Stimulated activated CD8-positive, alpha-beta memory T cell treated with anti-CD3 and anti-CD28 coated beads, Interleukin-4, amount 100 ng/mL, for 1 hour (primary cell): Measurements from ENCODE around the gene SLC5A4.
"Not testable (repeated sequence)": the region's sequence is repeated elsewhere in the genome, so short reads cannot be mapped to it uniquely, and the experiment has no call there.

Experiments
- DNase-seq, 2 donors: peaks; one replicate each; pipeline ENCODE4 v3.0.0-alpha.2; 2020; ENCODE audit warnings: low read depth in 2 of 2, low spot score in 1 of 2

Gene SLC5A4

GRCh38 chr22:32202161-32202538, 53.0 kb downstream of the SLC5A4 start:
- DNase-seq = no peak

DNA sequence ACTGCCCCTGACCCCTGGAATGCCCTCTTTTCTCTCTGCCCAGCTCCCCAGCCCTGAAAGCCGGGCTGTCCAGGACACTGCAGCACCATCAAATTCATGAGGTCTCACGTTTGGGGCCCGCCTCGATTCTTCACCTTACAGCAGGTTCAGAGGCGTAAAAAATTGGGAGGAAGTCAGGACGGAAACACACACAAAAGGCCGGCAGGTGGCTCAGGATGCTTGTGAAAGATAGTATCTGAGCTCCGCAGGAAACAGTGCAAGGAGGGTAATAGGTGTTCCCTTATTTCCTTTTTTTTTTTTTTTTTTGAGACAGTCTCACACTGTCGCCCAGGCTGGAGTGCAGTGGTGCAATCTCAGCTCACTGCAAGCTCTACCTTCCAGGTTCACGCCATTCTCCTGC, 54.4 kb downstream of the SLC5A4 start:
- no peak for DNase-seq

DNA sequence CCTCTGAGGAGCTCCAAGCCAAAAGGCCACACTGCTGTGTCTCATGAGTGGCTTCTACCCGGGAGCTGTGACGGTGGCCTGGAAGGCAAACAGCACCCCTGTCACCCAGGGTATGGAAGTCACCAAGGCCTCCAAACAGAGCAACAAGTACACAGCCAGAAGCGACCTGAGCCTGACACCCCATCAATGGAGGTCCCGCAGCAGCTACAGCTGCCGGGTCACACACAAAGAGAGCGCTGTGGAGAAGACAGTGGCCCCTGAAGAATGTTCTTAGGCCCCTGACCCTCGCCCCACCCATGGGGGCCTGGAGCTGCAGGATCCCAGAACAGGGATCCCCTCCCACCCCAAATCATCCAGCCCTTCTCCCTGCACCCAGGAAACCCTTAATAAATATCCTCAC, 55.2 kb downstream of the SLC5A4 start:
- DNase-seq = no peak

DNA sequence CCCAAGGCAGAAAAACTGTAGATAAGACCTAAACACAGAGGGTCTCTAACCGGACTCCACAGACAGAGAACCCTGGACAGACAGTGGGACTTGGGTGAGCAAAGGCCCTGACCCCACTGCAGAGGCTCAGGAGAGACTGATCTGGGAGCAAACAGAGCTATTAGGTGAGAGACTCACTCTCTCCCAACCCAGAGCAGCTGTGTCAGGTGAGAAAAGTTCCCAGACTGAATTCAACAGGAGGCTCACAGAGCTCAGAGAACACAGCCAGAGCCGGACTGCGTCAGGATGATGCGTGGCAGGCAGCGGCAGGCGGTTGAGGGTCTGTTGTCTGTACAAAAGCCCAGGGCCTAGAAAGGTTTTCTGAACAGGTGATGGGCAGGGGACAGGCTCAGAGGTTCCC, 55.8 kb downstream of the SLC5A4 start:
- no peak for DNase-seq

DNA sequence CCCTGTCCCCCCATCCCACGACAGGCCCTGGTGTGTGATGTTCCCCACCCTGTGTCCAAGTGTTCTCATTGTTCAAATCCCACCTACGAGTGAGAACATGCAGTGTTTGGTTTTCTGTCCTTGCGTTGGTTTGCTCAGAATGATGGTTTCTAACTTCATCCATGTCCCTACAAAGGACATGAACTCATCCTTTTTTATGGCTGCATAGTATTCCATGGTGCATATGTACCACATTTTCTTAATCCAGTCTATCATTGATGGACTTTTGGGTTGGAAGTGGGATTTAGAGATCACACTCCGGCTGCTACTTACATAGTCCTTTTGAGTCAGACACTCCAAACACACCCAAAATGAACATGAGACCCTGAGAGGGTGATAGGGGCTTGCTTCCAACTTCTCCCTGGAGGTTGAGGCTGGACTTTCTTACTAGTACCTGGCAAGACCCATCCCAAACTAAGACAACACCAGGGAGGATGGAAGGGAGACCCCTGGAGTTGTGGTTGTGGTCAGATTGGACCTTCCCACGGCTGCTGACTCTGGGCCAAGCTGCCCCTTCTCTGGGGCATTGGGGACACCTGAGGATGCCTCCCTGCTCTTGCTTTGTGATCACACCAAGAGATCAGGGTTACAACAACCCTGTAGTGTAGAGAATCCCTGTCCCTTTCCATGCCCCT, 57.5 kb downstream of the SLC5A4 start:
- not testable (repeated sequence) for DNase-seq

GRCh38 chr22:32195900-32196299, 59.2 kb downstream of the SLC5A4 start:
- not testable (repeated sequence) for DNase-seq

DNA sequence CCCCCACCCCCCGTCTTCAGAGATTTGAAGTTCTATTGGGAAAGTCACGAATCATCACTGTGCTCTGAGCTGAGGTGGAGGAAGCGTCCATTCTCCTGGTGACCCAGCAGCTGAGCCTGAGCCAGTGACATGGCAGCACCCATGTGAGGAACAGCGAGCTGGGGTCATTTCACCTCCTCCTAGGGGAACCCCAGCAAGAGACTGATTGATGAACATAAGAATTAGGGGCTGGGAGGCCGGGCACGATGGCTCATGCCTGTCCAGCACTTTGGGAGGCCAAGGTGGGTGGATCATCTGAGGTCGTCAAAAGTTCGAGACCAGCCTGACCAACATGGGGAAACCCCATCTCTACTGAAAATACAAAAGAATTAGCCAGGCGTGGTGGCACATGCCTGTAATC, 61.8 kb downstream of the SLC5A4 start:
- not testable (repeated sequence) for DNase-seq

DNA sequence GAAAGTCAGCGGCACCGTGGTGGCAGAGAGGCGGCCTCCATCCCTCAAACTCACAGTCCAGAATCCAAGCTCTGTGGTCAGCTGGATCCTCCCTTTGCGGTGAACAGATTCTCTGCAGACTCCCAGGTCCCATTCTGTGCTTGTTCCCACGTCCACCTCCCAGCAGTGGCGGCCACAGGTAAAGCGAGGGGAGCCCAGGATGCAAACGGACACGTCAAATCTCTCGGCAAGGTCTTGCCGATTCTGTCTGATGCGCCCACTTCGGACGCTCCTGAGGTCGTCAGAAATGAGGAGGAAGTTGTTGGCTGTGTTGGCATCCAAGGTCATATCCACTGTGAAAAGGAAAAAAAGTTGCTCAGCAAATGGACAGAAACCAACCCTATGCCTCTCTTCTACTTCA, 64.1 kb downstream of the SLC5A4 start:
- not testable (repeated sequence) for DNase-seq

- no peak for DNase-seq
Observed at GRCh38 chr22:32185821-32186220, 69.3 kb downstream of the SLC5A4 start.

- DNase-seq = no peak
Observed at GRCh38 chr22:32183625-32184024, 71.5 kb downstream of the SLC5A4 start.

GRCh38 chr22:32181043-32181442, 74.1 kb downstream of the SLC5A4 start:
- DNase-seq = no peak

- DNase-seq = no peak
Observed at GRCh38 chr22:32177221-32177765, 77.9 kb downstream of the SLC5A4 start.

DNA sequence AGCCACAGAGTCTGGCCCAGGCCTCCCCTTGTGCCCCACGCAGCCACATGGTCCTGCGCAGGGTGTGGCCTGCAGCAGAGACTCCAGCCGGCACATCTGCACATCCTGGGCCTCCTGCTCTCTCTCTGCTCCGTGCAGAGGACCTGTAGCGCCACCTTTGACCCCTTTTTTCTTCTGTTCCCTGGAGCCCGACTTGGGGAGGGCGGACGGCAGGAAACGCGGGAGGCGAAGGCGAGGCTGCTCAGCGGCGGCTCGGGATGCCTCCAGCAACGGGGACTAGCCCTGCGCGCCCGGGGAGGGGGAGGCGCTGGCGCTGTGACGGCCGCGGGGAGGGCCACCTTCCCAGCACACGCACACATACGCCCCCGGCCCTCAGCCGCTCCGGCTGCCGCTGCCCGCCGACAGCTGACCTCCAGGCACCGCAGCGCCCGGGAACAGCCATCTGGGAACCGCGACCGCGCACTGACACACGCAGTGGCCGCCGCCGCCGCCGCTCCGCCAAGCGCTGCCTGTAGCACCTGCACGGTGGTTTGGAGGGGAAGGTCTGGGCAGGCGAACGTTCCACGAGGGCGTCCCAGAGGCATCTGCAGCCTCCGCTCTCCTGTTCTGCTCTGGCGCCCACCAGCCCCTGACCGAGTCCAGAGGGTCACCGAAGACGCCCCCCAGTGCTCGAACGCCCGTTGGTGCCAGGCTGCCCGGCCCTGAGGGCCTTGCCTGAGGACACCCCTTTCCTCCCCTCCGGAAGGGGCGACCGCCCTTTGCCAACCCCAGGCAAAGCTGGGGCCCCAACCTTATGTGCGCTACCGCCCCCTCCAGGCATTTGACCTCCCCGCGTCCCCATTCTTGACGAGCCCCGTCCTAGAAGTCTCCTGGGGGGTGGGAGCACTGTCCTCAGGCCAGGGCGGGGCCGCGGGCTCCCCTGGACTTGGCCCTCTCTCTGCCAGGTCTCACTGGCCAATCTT, 79.2 kb downstream of the SLC5A4 start:
- DNase-seq = no peak

DNA sequence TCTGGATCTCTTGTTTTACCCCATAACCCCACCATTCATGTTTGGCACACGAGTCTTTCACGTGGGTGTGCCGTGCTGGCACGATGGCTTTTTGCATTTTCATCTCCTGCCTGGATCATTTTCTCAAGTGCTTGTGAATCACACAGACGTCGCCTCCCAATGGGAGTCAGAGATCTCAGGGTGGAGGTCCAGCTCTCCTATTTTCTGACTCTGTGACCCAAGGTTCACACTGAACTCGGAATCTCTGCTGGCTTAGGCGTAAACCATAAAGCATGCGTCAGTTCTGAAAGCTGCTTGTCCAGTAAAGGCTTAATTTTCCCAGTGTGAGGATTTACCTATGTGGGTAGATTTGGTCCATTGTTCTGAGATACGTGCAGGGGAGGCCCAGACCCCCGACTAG, 80.0 kb downstream of the SLC5A4 start:
- DNase-seq = no peak
